Stimulated activated CD4-positive, alpha-beta T cell treated with anti-CD3 and anti-CD28 coated beads, Interleukin-2, amount 100 ng/mL, for 24 hours (primary cell): Measurements from ENCODE around the gene C4orf17.
"Not testable (repeated sequence)": the region's sequence is repeated elsewhere in the genome, so short reads cannot be mapped to it uniquely, and the experiment has no call there.

Experiments used
- DNase-seq, 2 donors: peaks; one replicate each; pipeline ENCODE4 v3.0.0-alpha.2; 2020

C4orf17 gene

DNA sequence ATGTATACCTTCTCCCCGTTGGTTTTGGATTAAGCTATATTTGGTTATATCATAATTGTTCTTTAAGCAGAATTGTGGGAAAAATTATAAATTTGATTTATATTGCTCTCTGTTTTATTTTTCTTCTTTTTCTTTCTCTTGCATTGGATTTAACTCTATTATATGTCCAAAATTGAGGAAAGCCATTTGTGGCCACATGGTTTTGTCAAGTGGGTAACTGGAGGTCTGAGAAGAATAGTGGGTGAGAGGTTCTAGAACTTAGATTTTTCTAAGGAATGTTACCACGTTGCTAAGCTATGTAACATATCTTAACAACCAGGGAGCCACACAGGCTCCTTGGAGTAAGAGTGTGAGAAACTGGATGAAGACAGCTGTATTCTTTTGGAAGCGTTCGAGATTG lies at the start of gene C4orf17:
Gene C4orf17, plus strand, starts transcription at position 301 of the 400 bp plus-strand sequence. CDS start 2,061 bp downstream, outside the sequence.
- no peak for DNase-seq

DNA sequence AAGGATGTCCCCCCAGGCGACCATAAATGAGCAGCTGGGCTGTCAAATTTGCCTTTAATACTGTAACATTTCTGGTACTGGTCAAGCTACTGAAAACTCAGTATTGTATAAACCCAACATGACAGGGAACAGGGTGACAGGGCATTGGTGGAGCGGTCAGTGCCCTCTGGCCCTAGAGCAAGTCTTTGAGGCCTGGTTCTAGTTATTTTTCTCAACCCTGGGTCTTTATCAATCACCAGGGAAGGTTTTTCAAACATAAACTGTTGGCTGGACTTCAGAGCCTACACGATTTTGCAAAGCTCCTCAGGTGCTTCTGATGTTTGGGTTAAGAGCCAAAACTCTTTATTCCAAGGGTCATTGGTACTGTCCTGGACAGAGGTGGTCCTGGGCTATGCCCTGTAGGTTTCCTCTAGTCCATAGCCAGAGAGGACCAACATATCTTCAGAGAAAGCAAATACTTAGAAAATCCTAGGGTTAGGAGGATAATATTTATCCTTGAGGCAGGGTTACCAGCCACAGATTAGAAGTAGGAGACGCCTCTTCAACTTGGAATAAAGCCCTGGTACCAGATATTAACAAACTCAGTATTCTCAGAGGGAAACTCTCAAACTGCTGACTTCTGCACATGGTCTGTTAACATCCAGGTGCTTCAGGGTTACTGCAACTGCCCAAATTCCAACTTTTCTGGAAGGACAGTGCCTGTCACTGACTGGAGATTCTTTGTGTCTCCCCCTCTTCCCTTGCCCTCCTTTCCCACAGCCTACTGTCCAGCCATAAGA lies 49.0 kb upstream of the C4orf17 start:
- no peak for DNase-seq

DNA sequence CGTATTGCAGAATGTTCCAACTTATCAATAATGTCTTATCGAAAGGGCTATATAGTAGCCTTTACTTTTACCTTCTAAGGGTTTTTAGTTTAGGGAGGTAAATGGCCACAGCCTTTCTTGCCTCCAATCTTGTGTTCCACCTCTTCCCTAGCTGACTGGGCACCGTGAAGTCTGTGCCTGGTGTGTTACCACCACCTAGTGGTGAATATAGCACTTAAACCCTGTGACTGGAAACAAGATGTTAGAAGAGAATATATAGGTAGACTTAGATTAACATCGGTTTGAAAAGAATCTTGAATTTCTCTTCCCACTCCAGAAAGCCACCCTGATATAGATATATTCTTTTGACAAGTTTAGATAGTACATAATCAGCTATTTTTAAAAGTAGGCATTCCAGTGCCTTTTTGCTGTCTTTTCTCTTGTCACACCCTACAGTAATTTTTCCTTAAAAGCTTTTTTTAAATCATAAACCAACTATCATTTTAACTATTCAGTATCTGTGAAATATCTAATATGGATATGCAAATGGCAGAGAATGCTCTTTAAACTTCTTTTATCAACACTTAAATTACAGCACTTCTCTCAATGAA lies 47.9 kb upstream of the C4orf17 start:
- peak; percentile 37 to 54 for DNase-seq

DNA sequence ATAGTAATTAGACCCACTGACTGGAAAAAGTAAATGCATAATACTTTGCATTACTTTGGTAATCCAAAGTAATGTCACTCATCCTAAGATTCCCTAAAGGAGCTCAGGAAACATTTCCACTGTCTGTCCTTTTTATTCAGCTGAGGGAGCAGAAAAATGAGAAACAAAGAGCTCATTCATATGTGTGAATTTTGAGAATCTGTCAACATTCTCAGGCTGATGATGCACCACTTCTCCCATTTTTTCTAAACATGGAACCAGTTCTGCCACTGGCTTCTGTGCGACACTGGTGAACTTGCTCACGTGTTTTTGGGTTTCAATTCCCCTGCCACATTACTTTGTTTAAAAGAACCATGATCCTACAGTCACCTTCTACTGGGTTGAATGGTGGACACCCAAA lies 47.3 kb upstream of the C4orf17 start:
- no peak for DNase-seq

DNA sequence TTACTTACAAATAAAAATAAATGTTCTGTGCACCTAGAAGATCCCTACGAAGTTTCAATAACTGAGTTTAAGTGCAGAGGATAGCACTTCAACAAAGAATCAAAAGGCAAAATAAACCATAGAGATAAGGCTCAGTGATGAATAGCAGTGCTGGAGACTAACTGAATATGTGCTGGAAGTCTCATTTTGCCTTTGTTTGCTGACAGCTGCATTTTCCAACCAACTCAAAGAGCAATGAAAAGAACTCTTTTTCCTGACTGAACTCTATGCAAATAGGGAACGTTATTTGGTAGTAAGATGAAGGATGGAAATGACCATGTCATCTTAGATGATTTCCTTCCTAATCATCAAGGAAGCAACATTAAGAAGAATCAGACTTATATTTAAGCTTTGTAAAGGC lies 42.9 kb upstream of the C4orf17 start:
- no peak for DNase-seq

DNA sequence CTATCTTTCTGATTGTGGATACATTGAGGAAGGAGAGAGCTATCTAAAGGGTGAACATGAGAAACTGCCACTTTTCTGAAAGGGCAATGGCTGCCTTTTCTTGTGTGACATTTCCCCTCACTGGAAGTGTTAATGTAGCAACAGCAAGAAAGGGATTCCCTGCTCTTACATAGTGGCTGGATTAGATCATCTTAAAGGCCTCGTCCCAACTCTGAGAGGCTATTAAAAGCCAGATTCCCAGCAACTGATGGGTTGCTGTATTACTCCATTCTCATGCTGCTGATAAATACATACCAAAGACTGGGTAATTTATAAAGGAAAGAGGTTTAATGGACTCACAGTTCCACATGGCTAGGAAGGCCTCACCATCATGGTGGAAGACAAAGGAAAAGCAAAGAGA lies 41.9 kb upstream of the C4orf17 start:
- DNase-seq = no peak

DNA sequence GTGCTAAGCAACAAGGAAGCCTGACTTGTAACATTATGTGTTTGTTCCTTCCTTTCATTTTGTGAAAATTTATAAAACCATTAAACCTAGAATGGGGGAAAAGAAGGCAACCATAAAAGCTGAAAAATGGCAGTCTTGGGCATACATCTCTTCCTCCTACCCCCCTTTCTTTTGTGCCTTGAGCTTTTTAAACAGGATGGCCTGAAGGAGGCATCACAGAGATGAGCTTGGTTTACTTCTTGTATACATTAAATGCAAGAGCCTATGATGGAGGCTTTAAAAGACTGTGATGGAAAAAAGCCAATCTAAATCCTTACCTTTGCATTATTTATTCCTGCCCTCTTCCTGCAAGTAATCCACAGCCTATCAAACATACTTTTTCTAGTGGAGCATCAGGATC lies 39.5 kb upstream of the C4orf17 start:
- DNase-seq = no peak

DNA sequence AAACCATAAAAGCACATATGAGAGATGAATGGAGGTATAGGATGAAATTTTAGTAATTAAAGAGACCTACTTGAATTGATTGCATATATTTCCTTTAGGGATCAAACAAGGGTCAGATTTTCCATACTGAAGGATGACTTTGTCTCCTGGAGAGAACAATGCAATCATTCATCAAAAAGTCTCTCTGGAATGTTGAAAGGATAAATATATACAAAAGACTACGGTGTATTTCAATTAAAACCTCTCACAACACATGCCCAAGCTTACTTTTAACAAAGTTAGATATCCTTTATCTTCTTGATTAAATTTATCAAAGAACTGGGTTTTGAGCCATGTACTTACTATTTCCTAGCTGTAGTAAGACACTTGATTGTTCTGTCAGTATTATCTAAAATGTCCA lies 38.9 kb upstream of the C4orf17 start:
- DNase-seq = no peak

DNA sequence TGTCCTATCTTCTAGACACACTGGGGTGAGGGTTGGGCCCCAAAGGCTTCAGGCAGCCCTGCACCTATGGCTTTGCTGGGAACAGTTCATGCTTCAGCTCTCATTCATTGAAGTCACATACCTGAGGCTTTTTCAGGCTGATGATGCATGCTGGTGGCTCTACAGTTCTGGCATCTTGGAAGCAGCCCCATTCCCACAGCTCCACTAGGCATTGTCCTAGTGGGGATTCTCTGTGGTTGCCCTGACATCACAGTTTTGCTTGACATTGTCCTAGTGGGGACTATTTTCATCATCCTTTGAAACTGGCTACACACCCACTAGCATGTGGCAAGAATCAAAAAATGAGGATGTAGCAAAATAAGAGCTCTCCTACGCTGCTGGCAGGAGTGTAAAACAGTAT lies 37.7 kb upstream of the C4orf17 start:
- no peak for DNase-seq

DNA sequence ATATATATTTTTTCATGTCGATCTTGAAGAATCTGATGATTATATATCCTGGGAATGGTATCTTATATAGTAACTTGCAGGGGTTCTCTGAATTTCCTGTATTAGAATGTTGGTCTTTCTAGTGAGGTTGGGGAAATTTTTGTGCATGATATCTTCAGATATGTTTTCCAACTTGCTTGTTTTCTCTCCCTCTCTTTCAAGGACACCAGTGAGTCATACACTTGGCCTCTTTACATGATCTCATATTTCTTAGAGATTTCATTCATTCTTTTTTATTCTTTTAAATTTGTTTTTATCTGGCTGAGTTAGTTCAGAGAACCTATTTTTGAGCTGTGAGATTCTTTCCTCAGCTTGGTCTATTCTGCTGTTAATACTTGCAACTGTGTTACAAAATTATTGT lies 27.2 kb upstream of the C4orf17 start:
- no peak for DNase-seq

DNA sequence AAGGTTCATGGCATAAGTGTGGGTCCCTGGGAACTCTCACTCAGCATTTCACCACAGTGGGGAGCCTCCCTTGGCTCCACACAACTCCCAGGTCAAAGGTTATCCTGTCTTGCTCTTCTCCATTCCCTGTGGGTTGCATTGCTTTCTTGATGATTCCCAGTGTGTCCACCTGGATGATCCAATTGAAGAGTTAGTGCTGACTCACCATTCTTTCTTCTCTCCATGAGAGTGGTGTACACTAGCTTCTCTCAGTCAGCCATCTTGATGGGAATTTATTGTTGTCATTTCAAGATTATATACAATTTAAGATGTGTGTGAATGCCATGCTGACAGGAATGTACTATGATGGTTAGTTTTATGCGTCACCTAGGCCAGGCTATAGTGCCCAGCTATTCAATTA lies 25.6 kb upstream of the C4orf17 start:
- no peak for DNase-seq

DNA sequence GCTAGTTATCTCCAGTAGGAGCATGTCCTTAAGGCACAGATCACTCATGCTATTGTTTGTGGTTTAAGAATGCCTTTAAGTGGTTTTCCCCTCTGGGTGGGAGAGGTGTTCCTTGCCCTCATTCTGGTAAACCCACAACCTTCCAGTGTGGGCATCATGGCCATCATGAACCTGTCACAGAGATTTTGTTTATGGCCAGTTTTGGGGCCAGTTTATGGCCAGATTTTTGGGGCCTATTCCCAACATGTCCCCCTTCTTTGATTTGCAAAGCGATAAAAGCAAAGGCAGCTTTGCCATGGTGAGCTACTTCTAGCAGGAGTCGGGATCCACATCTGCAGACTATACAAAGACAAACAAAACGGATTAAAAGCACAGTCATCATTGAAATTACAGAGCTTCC lies 24.2 kb upstream of the C4orf17 start:
- DNase-seq = not testable (repeated sequence)

DNA sequence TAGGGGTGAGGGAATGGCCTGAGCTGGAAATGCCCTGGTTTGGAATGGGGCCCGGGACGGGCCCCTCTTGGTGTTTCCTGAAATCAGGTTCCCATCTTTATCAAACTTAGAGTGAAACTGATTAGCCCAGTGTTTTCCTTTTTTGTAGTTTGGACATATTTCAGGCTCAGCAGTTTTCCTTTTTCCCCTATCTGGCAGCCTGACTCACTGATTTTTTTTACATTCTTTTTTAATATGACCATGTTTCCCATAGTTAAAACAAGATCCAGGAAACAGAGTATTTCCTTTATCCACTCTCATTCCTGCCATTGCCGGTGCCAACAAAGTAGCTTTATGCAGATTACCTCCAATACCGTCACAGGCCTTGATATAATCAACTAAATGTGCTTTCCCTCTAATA lies 20.5 kb upstream of the C4orf17 start:
- DNase-seq = no peak

DNA sequence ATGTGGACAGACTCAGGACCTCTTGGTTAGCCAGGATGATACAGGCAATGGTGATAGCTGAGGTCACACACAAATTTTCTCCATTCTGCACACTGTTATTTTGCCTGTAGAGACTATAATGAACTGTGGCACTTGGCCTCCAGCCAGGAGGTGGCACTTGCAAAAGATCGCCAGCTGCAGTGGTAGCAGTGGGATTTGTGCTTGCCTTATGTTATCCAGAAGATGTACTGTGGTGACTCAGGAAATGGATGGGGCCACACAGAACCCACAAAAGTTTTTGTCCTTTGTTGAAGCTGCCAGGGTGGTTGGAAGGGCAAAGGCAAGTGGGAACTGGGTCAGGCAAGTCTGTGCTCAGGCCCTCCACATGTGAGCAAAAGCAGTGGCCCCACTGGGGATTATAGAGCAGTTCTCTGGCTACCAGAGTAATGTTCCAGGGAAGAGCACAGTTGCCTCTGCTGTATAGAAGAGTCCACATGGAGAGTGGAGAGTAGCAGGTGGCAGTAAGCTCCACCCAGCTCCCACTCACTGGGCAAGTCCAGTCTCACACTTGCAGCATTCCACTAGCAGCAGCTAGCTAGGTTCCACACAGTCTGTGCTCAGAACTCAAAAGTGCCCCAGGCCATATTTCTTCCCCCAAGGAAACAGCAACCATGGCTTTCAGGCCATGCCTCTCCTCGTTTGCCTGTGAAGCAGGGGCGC lies 5.9 kb upstream of the C4orf17 start:
- DNase-seq = no peak

DNA sequence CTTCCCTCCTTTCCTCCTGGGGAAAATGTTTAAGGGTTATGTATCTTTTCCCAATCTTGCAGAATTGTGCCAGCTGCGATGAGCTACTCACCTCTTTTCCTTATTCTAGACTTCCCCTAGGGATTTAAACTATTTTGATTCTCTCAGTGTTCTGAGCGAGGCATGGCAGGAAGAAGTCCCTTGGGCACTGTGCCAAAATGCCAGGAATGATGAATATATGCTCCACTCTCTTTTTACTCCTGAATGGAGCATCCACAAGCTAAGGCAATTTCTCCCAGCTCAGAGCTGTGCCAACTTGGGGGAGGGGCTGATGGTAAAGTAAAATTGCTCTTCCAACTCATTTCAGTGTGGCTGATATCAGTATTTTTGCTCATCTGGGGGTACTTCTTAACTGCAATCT lies 4.0 kb upstream of the C4orf17 start:
- no peak for DNase-seq

DNA sequence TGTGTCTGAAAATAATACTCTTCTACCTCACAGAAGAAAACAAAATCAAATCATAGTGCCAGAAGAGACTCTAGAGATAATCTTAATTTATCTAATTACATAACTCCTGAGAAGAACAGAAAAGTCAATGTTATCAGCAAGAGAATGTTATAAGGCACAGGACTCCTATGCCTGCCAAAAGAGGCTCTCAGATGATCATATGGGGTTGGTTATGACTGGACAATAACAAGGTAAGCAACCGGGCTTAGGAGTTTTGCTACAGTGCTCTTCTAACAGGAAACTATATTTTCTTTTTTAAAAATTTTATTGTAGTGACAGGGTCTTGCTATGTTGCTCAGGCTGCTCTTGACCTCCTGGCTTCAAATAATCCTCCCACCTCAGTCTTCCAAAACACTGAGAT lies 3.5 kb upstream of the C4orf17 start:
- DNase-seq = no peak

DNA sequence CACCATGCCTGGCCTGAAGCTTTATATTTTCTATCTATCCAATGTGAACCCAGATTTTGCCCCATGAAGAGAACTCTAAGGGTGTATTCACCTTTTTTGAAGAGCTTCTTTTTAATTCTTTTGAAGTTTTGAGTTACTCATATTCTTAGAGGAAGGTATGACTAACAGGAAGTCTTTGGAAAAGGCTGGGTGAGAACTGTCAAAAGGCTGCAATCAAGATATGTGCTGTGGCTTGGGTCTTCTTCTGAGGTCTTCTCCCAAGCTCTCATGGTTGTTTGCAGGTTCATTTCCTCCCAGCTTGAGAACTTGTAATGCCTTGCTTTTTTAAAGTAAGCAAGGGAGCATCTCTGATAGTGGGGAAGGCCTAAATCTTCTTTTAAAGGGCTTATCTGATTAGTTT lies 3.1 kb upstream of the C4orf17 start:
- no peak for DNase-seq

DNA sequence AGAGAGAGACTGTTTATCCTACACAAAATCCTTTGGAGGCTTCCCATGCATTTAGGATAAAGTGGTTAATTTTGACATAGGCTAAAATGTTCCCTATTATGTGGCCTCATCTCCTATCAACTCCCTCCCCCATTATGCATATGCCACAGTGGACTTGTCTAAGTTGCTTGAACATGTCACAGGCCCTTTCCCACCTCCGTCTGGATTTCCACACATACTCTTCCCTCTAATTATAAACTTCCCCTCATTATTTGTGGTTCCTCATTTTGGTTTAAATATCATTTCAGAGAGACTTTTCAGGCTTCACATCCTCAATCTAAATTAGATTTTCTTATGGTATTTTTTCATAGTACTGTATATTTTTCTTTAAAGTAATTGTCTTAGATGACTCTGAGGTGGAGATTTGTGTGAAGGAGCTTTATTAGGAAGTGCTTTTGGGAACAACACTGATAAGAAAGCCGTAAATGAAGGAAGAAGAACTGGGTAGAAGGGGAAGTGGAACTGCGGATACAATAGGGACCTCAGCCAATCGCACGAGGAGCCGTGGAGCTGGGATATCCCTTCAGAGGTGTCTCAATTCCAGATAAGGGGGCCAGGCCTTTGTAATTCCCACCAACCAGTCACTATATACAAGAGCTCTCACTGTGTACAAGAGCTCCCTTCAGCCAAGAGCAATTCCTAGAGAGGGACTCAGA lies 7.9 kb downstream of the C4orf17 start:
- no peak for DNase-seq

DNA sequence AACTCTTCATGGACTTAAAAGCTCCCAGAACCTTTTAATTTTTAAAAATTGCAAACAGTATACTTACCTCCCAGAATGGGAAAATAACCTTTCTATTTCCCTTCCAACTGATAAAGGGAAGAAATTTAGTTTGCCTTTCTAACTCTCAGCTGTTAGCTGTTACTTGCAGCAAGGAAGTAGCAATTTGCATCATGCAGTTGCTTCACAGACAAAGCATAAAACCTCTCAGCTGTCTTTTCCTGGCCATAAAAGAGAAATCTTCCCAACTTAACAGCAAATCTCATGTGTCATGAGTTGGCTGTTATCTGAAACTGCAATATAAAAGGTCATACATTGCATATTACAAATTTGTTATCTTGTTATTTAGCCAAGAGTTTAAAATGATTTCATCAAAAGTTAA lies 18.4 kb downstream of the C4orf17 start:
- no peak for DNase-seq

DNA sequence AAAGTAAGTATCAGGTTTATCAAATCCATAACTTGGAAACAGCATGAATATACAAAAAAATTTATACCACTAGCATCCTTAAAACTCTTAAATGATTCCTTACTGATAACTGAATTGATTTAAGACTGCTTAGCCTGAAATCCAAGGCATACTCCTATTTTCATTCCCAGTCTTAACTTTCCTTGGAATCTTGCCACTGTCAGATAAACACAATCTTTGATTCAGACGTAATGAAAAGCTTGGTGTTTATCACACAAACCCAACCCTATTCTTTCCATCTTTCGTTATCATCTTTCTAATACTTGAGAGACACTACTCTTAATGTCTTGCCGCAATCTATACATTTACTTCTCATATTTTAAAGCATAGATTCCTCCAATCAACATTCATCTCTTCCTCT lies 19.1 kb downstream of the C4orf17 start:
- no peak for DNase-seq

DNA sequence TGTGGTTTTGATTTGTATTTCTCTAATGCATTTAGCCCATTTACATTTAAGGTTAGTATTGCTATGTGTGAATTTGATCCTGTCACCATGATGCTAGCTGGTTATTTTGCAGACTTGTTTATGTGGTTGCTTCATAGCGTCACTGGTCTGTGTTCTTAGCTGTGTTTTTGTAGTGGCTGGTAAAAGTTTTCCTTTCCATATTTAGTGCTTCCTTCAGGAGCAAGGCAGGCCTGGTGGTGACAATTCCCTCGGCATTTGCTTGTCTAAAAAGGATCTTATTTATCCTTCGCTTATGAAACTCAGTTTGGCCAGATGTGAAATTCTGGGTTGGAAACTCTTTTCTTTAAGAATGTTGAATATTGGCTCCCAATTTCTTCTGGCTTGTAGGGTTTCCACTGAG lies 23.9 kb downstream of the C4orf17 start:
- DNase-seq = not testable (repeated sequence)

DNA sequence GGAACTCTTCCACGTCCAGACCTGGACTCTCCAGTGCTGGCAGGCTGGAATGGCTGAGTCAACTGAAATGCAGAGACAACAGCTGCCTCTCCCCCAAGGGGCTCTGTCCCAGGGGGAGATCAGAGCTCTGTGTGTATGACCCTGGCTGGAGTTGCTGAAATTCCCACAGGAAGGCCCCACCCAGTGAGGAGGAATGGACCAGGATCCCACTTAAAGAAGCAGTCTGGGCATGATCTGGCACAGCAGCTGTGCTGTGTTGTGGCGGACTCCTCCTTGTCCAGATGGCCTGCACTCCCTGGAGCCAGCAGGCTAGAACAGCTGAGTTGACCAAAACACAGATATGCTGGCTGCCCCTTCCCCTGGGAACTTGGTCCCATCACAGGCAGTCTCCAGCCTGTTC lies 25.4 kb downstream of the C4orf17 start:
- no peak for DNase-seq

DNA sequence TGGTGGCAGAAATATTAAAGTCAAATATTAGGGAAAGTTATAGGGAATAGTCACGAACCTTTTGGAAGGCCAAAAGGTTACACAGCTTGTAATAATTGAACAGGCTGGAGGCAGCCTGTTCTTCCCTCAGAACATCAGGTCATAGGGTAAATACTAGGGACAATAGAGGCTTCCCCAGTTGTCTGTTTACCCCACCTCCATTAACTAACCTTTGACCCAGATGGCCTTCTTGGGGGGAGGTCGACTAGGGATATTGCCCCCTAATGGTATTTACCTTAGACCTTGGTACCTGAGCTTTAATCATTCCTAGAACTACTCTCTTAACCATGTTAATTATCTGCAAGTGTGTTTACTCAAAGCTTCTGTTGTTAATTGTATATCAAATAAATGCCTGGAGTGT lies 26.0 kb downstream of the C4orf17 start:
- no peak for DNase-seq

DNA sequence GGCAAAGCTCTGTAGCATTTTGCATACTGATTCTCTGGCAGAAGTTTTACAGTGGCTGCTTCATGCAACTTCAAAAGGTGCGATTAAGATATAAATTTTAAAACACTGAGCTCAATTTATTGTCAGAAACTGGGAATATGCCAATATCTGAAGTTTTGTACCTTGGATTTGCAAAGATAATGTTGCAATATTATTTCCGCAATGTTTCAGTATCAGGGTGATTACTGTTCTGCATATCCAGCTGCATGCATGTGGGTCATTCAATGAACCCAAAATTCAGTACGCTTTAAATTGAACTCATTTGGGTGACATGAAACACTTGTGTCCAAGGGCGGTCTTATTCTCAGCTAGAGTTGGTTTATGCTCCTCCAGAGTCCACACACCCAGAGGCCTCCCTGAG lies 26.9 kb downstream of the C4orf17 start:
- no peak for DNase-seq
